Astrocyte of the hippocampus (primary cell): Measurements from ENCODE around the gene CDH4.

ENCODE experiments used
- DNase-seq: peaks from one replicate; pipeline ENCODE4 v3.0.0; 2011; ENCODE audit warnings: low read depth, low spot score

The CDH4 gene

DNA sequence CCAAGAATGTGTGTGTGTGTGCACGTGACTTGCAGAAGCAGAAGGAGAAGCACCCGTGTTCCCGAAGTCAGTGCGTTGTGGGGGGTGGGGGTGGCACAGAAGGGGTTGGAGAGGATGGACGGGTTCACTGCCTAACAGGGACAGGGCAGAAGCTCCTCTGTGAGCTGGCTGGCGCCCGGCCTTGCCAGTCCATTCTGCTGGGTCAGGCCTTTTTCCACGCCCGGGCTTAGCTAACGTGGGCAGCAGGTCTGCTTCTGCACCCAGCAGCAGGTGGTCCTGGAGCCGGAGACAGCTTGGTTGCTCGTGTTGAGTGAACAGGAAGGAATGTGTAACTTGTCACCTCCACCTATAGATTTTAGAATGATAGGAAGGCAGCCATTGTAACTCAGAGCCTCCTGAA lies 374.4 kb downstream of the CDH4 start:
- DNase-seq, result no peak

DNA sequence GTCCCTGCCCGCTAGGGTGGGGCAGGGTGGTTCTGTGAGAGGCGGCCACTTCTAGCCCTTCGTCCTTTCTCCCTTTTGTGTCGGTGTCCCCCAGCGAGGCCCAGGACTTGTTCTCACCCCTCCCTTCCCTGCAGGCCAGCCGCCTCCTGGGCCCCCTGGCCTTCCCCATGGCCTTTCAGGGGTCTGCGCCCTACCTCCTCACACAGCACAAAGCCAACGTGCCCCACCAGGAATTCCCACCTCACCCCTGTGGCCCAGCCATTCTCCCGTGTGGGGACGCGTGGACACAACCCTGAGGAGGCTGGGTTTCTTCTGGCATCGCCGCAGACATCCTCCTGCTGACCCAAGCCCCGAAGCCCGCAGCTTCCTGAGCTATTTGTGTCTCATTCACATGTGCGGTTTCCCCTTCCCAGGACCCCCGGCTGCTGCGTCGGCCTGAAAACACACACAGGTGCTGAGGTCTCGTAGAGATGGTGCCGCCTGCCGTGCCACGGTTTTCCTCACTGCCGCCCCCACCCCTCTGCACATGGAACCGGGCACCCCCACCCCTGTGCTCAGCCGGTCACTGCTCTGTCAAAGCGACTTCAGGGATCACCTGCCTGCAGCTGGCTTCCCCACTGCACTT lies 375.8 kb downstream of the CDH4 start:
- DNase-seq, result no peak

GRCh38 chr20:61628480-61628879 lies 376.4 kb downstream of the CDH4 start:
- DNase-seq, result no peak

DNA sequence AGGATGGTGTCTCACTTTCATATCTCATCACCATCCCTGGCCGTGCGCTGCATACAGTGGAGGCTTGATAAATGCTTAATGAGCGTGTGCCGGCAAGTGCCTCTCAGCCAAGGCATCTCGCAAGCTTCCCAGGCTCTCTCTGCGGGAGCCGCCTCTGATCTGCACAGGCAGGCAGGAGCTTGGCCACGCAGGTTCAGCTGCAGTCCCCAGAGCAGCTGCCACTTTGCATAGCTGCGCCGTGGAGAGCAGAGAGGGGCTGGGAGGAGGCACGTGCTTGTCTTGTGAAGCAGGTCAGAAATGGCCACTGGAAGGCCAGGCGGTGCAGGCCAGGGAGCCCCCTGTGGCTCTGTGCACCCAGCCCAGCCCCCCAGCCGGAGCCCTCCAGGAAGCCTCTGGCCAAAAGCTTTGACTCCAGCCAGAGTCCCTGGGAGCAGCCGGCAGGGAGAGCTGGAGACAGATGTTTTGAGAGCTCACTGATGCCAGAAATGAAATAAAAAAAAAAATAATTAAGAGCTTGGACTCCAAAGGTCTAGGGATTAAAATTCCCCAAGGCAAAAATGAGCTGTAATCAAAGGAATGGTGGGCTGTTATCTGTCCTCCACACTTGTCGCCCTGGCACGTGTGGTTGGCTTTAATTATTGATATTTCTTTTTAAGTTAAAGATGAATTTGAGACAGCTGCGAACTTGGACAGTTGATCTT lies 377.0 kb downstream of the CDH4 start:
- DNase-seq, result peak; percentile 73

DNA sequence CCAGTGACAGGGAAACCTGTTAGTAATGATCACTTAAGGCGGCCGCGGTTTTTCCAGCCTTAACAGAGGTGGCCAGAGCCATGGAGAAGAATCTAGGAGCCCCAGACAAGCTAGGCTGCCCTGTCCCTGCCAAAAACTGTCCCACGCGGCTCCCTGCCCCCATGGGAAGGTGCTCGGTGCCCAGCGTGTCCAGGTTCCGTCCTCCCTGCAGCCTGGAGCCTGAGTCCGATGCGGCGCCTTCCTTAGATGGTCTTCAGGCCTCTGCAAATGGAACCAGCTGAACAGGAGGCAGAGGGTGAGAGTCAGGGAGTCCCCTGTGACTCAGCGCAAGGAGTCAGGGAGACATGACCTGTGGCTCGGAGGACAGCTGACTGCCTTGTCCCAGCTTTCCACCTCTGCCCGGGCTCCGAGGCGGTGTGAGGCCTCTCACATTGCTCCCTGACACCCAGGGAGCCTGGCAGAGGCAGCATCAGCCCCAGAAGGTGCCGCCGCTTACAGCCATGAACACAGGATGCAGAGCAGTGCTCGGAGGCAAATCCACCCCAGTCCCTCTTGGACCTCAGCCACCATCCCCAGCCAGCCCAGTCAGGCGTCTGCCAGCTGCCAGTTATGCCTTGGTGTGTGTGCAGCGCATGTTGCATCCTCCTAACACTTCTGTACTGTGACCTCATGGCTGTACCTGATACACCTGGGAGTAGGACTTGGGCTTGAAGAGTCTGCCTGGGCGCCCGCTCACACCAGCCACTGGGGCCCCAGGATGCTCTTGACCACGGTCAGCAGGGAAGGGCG lies 377.7 kb downstream of the CDH4 start:
- peak; percentile 48 for DNase-seq

DNA sequence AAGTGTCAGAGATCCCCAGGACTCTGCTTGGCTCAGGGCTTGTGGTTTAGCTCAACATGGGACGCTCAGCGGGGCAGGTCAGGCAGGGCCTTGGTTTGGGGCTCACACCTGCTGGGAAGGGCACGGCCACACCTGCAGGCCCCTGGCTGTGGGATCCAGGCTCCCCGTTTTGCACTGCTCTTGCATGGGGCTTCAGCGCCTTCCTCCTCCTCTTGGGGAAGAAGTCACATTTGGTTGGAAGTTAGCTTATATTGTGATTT lies 378.3 kb downstream of the CDH4 start:
- no peak for DNase-seq

DNA sequence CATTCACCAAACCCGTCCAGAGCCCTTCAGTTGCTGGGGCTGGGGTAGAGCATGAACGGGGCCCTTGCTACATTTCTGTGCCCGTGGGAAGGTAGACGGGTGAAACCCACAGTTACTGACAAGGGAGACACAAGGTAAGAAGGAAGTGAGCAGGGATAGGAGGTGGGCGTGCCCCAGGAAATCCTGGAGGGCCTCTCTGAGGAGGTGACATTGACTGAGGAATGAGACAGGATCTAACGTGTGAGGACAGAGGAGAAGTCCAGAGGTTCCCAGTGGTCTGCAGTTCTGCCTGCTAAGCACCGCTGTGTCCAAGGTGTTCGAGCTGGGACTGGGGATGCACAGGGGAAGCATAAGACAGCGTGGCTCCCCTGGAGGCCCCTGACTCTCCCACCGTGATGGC lies 378.8 kb downstream of the CDH4 start:
- DNase-seq, result no peak

GRCh38 chr20:61631751-61632150 lies 379.7 kb downstream of the CDH4 start:
- no peak for DNase-seq

GRCh38 chr20:61633004-61633403 lies 380.9 kb downstream of the CDH4 start:
- no peak for DNase-seq

DNA sequence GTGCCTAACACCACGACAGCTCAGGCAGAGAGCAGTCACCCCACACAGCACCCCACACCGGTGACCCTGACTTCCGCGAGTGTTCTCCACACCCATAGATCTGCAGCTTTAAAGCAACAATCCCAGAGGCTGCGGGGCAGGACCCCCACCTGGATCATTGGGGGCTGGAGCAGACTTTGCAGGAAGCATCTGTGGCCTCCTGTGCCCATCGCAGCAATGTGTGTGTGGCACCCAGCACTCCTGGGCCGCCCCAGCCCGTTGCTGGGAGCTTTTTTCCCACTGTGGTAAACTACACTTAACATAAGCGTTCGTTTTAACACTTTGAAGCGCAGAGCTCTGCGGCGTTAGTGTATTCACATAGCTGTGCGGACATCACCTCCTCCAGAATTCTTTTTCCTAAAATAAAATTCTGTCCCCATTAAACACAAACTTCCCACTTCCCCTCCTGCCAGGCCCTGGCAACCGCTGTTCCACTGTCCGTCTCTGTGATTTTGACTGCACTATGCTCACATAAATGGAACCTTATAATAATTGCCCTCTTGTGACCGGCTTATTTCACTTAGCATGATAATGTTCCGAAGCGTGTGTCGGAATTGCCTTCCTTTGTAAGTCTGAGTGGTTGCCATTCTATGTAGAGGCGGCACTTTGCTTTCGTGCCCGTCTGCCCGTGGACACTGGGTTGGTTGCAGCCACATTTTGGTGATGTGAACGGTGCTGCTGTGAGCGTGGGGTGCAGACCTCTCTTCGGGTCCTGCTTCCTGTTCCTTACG lies 382.5 kb downstream of the CDH4 start:
- no peak for DNase-seq

- no peak for DNase-seq
Observed at GRCh38 chr20:61635721-61636455, 383.8 kb downstream of the CDH4 start.

- no peak for DNase-seq
Observed at GRCh38 chr20:61636531-61637116, 384.6 kb downstream of the CDH4 start.

DNA sequence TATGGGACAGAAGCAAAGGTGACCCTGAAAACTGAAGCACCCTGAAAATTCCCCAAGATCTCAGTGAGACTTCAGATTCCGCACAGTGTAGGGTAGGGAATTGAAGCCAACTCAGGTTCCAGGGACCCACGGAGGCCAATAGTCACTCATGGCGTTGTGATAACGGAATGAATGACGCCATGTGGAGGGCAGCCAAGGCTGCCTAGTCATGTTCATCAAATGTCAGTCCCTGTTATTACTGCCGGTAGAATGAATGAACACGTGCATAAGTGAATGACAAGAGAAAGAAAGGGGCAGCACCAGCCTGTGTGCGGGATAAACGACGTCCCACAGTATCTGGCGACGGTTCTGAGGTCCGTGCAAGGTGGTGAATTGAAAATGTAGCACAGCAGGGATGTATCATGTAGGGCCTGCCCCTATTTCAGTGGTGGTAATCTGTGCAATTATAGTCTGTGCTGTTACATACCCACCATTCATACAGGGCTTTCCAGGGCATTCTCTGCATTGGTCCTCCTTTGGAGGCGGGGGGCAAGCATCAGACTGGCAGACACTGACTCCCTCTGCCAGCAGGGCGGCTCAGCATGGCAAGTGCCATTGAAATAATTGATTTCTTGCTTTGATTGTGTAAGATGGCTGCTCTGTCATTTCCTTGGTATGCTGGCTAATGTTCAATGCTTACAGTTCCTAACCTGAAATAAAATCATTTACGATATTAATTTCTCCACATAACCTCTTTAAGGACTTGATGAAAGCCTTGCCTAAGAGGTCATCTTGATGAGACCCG lies 386.9 kb downstream of the CDH4 start:
- peak; percentile 43 for DNase-seq

DNA sequence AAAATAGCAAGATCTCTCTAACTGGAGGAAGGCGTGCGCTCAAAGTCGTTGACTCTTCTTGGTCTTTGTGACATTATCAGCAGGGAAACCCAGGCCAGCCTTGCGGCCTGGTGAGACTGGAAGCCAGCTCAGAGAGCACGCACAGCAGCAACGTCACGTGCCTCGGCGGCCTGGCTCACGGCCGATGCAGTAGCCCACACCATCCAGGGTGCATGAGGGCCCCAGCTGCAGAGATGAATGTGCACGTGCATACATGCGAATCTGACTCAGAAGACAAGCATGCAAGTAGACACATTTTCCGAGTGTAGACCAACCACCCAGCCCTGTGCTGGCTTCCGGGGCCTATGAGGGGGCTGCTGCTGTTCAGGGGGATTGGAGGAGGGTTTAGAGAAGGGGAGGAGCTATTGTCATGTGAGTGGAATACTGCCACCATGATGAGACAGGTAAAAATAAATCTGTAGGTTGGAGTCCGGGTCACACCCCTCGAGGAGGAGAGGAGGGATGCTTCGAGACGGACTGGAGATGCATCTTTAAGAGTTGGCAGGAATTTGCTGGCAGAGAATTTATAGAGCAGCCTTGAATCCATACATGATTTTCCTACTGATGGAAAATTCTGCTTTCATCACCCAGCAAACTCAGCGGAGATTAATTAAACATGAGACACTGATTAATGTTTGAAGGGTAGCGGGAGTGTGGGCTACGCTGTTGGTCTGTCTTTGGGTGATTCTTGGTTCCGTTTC lies 388.2 kb downstream of the CDH4 start:
- peak; percentile 57 for DNase-seq

- no peak for DNase-seq
Observed at GRCh38 chr20:61640871-61641245, 388.8 kb downstream of the CDH4 start.

GRCh38 chr20:61643656-61644377 lies 391.8 kb downstream of the CDH4 start:
- DNase-seq, result no peak

DNA sequence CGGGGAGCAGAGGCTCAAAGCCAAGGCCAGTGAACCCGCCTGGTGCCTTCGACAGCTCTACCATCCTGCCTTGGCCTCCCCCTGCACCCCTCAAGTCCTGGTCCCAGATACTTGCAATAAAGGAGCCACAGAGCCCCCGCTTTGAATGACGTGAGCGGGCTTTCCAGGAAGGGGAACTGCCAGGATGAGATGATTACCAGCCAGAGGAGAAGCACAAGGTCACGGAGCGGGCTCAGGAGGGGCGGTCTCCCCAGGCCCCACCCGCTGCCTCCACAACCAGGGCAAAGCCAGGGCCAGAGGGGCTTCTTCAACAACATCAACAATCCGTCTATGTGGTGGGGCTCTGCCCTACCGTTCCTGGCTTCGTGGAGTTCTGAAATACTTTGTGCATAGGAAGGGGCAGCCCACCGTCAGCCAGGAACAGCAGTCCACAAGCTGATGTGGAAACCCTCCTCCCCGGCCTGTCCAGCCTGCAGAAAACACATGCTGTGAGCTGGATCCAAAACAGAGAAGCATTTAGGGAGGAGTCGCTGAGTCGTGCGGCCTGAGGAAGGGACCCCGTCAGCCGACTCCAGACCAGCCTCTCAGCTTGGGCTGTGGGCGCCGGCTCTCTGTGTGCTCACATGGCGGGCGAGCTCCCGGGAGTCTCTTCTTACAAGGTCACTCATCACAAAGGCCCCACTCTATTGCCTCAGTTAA lies 392.5 kb downstream of the CDH4 start:
- no peak for DNase-seq

DNA sequence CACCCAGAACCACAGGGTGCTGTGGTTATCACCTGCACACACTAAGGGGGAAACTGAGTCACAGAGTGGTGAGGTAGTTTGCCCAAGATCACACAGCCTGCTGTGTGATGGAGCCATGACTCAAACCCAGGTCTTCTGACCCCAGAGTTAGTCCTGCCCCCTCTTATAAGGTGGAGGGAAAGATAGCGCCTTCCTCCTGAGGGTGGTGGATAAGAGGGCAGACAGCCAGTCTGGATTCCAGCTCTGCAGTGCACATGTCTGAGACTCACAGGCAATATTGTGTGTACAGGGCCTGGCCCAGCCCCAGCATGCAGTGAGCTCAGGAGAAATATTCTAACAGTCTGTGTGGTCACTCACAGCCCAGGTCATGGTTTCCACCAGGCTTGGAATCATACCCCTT lies 393.7 kb downstream of the CDH4 start:
- peak; percentile 26 for DNase-seq

GRCh38 chr20:61646453-61646852 lies 394.4 kb downstream of the CDH4 start:
- DNase-seq, result no peak
